Heart right ventricle (tissue), 16 donors: ENCODE data around the gene IFRD2. TPM values are rescaled to one million over a fixed set of nuclear protein-coding genes. Genes with fewer than 3 reads are reported as not detected.

Experiments
- ATAC-seq, 8 donors: fragments of 200-7000 bp; cut with Tn5 transposase; one replicate each; pipeline ENCODE4 v1.9.1; 2020; ENCODE audit warnings: mild to moderate bottlenecking in 8 of 8, moderate library complexity in 8 of 8, moderate number of reproducible peaks in 1 of 8
- DNase-seq, 2 donors: peaks; one replicate each; pipeline ENCODE4 v3.0.0-alpha.2; 2020
- H3K27ac ChIP-seq, 10 donors: fragments of 200-600 bp; sonication (generic) in 2 of 10; one replicate each; pipeline versions ENCODE4 v1.5.0 to v1.8.0; 2020 to 2022; ENCODE audit warnings: mild to moderate bottlenecking in 3 of 10
- H3K27me3 ChIP-seq, 7 donors: fragments of 200-600 bp; one replicate each; pipeline ENCODE4 v1.8.0; 2021 to 2022; ENCODE audit warnings: mild to moderate bottlenecking in 2 of 7
- H3K36me3 ChIP-seq, 9 donors: fragments of 200-600 bp; sonication (generic) in 1 of 9; one replicate each; pipeline versions ENCODE4 v1.5.0 to v1.8.0; 2020 to 2022; ENCODE audit warnings: mild to moderate bottlenecking in 2 of 9
- H3K4me1 ChIP-seq, 9 donors: fragments of 200-600 bp; sonication (generic) in 1 of 9; one replicate each; pipeline versions ENCODE4 v1.5.0 to v1.8.0; 2020 to 2022; ENCODE audit warnings: mild to moderate bottlenecking in 4 of 9
- H3K4me3 ChIP-seq, 10 donors: fragments of 200-600 bp; sonication (generic) in 2 of 10; one replicate each; pipeline versions ENCODE4 v1.5.0 to v1.8.0; 2020 to 2022; ENCODE audit warnings: mild to moderate bottlenecking in 7 of 10, moderate library complexity in 2 of 10
- H3K9me3 ChIP-seq, 11 donors: fragments of 200-600 bp in 10 of 11; sonication (generic) in 2 of 11; one replicate each; pipeline versions ENCODE4 v1.5.0 to v1.8.0; 2013 to 2022; ENCODE audit warnings: mild to moderate bottlenecking in 2 of 11, control low read depth in 1 of 11, moderate library complexity in 1 of 11
- WGBS, 2 donors: extraction: QIAGEN DNeasy Blood & Tissue Kit; methylation state at CpG; one replicate each; pipeline ENCODE4 v1.1.7; 2013; ENCODE audit warnings: inconsistent platforms in 1 of 2; 5-methylcytosine and 5-hydroxymethylcytosine counted together
- intact Hi-C, 10 donors: fragments of 100-400 bp; cut with DNase I; formaldehyde crosslinking; loops; one replicate each; pipeline versions ENCODE4 v1.11.1 to v1.14.2; 2022
- polyA plus RNA-seq, 2 donors: library from polyadenylated mRNA; stranded (reverse); fragments of 200-250 nt; gene quantifications; one replicate each; pipeline ENCODE4 v1.2.3, GENCODE V29; 2013
- total RNA-seq, 10 donors: library from RNA; stranded (reverse); fragmentation: NEBNext Ultra II Directional in 3 of 10; extraction: Animal tissue kit (Norgen Biotek cat#: 25700) in 3 of 10; gene quantifications; one replicate each; pipeline versions ENCODE4 v1.2.1 to v1.2.4, GENCODE V29; 2021 to 2023
- TF ChIP-seq, protein P1 (sequence below), 9 donors: fragments of 200-600 bp; sonication (generic) in 2 of 9; IDR thresholded peaks; one replicate each; pipeline versions ENCODE4 v1.5.0 to v1.8.0; 2021 to 2022; ENCODE audit warnings: antibody characterized with exemption in 9 of 9, mild to moderate bottlenecking in 5 of 9, moderate library complexity in 1 of 9
- donor health status: Arrhythmogenic right ventricular cardiomyopathy.
- donor health status: ischemic (EF 13 %, LVEDD 7.1; RV severe dilation, severe dysfunction).
- donor health status: healthy with polysubstance abuse.
- donor health status: DM: no; HTN: yes; CAD: no.
- donor health status: DM: no; HTN: no; CAD: no.
- donor health status: ischemic (EF 25% LVEDD 6.9; RV normal size, moderate dysfunction).
- donor health status: ischemic (EF 25% LVEDD 5.7; RV mildly dilated, moderate dysfunction).
- donor health status: healthy.
- donor health status: DM: yes; HTN: yes; CAD: no.
- donor health status: Ischemic cardiomyopathy.
- donor health status: ischemic (EF 35%, LVEDD 5.7; RV mildly dilated, moderate dysfunction).
- donor health status: nonischemic (EF 11% LVEDD 7.7; RV severe dilation, severe dysfunction).
- donor health status: DM: yes; HTN: yes; CAD: no.
- donor health status: PGD.
- donor health status: ischemic (EF 29% LVEDD 5.4; RV normal size, mild dysfunction).
- donor health status: nonischemic (EF 23%, LVEDD 6.1; RV moderate dilation, normal function).

Gene IFRD2
- total and polyA plus RNA-seq, 12 donors, result 45.3 to 123 (median 57.0) TPM

DNA sequence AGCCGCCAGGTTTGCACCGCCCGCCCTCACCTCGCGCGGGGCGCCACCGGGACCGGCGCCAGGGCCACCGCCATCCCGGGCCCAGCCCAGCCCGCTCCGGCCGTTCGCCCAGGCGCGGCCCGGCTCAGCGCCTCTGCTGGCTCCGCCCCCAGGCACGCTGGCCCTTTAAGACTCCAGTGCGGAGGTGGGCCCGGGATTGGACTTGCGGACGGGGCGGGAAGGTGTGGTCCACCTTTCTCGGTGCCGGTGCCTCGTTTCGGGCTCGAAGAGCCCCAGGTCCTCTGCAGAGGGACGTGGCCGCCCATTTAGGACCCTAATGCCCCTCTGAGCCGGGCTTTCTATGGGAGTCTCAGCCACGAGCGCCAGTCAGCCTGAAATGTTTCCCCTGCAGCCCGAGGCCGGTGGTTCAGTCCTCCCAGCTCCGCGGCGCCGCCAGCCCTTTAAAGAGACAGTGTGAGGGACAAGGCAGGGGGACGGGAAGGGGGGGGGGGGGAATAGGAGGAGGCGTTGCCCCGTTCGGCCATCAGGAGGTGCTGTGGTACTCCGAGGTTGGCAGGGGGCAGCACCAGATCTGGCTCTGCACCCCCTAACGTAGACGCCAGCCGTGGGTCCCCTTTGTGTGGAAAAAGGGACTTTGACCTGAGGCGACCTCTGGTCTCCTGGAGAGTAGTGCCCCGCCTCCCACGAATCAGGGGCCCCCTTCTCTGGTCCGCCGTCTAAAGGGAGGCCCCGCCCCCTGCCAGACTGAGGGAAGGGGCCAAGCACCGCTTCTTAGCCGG, 29.3 kb upstream of the IFRD2 start:
- intact Hi-C loops, result loop anchor here in 5 of 10 donors (1.0 to 10.0 kb wide), 6 partner anchors 18 to 84 kb away; partner anchors contain the start of genes GNAI2 (in 1 of the 5), HYAL1 (in 1 of the 5) and SEMA3B (in 1 of the 5)
- peak; percentile 60 to 79 (median 74) for ATAC-seq
- no peaks in the 10 kb centered on the region for H3K9me3 ChIP-seq
- peak overlapping the region; percentile 57 to 88 (median 80) for H3K4me3 ChIP-seq
- TF ChIP-seq, protein P1, sequence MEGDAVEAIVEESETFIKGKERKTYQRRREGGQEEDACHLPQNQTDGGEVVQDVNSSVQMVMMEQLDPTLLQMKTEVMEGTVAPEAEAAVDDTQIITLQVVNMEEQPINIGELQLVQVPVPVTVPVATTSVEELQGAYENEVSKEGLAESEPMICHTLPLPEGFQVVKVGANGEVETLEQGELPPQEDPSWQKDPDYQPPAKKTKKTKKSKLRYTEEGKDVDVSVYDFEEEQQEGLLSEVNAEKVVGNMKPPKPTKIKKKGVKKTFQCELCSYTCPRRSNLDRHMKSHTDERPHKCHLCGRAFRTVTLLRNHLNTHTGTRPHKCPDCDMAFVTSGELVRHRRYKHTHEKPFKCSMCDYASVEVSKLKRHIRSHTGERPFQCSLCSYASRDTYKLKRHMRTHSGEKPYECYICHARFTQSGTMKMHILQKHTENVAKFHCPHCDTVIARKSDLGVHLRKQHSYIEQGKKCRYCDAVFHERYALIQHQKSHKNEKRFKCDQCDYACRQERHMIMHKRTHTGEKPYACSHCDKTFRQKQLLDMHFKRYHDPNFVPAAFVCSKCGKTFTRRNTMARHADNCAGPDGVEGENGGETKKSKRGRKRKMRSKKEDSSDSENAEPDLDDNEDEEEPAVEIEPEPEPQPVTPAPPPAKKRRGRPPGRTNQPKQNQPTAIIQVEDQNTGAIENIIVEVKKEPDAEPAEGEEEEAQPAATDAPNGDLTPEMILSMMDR (IDR thresholded peaks at IDR 0.05), result peak; percentile 28 to 79 (median 64)
- WGBS, 2 donors, result 1% methylated on average over 58 to 59 of the region's 59 CpGs
- H3K36me3 ChIP-seq, result peaks cover 0 to 55% (median 31%) of the 10 kb centered on the region in 9 donors
- peaks cover 29 to 90% (median 71%) of the 10 kb centered on the region in 9 donors for H3K4me1 ChIP-seq
- peak overlapping the region; percentile 91 to 99 (median 97) for H3K27ac ChIP-seq
- DNase-seq, result peak; percentile 90 to 91
- H3K27me3 ChIP-seq, result no peaks in the 10 kb centered on the region

DNA sequence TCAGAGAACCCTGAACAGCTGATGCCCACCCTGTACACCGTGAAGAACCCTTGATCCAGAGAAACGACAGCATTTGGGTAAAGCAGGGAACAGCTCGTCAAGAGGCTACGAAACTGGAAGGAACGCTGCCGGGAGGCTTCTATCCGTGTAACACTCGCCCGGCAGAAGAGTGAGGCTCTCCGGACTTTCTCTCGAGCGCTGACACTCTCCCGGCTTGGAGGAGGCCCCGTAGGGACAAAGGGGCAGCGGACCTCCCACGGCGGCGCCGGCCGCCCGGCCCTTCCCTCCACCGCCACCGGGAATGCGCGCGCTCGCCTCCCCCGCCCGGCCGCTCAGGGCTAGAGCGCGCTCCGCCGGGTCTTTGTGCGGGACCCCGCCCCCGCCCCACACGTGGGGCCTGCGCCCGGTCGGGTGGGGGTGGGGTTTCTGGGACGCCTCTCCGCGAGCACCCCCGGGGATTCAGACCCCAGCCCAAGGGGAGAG, 28.7 kb upstream of the IFRD2 start:
- intact Hi-C loops, result loop anchor here in 5 of 10 donors (1.0 to 10.0 kb wide), 6 partner anchors 18 to 84 kb away; partner anchors contain the start of genes GNAI2 (in 1 of the 5), HYAL1 (in 1 of the 5) and SEMA3B (in 1 of the 5)
- TF ChIP-seq, protein P1 (IDR thresholded peaks at IDR 0.05), result no peak
- DNase-seq (peak; percentile 82 to 83), ATAC-seq (peak; percentile 27 to 69 (median 44))
- peak overlapping the region; percentile 91 to 99 (median 97) for H3K27ac ChIP-seq
- no peaks in the 10 kb centered on the region for H3K9me3 ChIP-seq
- 0 to 1% methylated on average over 37 to 45 of the region's 45 CpGs for WGBS, 2 donors
- H3K4me3 ChIP-seq, result peak overlapping the region; percentile 57 to 88 (median 80)
- peaks cover 29 to 88% (median 71%) of the 10 kb centered on the region in 9 donors for H3K4me1 ChIP-seq
- peaks cover 0 to 57% (median 37%) of the 10 kb centered on the region in 9 donors for H3K36me3 ChIP-seq
- H3K27me3 ChIP-seq, result no peaks in the 10 kb centered on the region

DNA sequence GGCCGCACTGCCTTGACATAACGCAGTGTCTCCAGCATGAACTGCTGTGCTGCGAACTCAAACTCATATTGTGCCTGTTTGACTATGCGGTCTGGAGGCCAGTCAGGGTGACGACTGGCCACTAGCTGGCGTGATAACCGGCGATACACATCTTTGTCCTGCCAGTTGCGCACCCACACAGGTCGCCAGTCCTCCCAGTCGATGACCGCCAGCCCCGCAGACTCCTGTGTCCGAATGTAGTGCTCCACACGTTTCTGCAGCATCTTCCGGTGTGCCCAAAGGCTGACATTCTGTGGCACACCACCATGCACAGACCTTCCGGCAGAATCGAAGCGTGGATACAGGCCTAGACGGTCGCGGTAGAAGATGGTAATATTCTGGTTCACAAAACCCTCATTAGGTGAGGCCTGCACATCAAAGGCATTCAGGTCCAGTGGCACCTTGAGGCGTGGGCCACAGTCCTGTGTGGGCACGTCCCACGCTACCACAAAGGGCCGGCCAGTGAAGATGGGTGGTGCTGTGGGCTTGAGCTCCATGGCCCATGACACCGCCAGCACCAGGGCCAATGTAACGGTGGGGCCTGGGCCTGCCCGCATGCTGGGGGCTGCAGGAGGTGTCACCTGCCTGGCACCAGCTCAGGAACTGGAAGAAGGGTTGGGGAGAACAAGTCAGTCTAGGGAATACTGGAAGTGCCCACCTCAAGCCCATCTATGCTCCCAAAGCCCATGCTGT, 27.8 kb upstream of the IFRD2 start:
- TF ChIP-seq, protein P1 (IDR thresholded peaks at IDR 0.05), result peak in 2 of 9 donors; percentile 6 to 22
- peaks cover 29 to 81% (median 68%) of the 10 kb centered on the region in 9 donors for H3K4me1 ChIP-seq
- peaks cover 0 to 57% (median 33%) of the 10 kb centered on the region in 9 donors for H3K36me3 ChIP-seq
- no peak for DNase-seq
- H3K27me3 ChIP-seq, result no peaks in the 10 kb centered on the region
- H3K4me3 ChIP-seq, result peak overlapping the region; percentile 57 to 88 (median 80)
- intact Hi-C loops, result loop anchor here in 4 of 10 donors (2.0 to 10.0 kb wide), 5 partner anchors 19 to 83 kb away; partner anchors contain the start of genes GNAI2 (in 1 of the 4) and SEMA3B (in 1 of the 4)
- H3K9me3 ChIP-seq, result no peaks in the 10 kb centered on the region
- H3K27ac ChIP-seq, result peak overlapping the region; percentile 91 to 99 (median 97)
- WGBS, 2 donors, result 67 to 71% methylated on average over 29 of the region's 29 CpGs
- ATAC-seq, result no peak
